GM12878 (cell line): ENCODE results near the gene PRAMEF8.
"Not testable (repeated sequence)": the region's sequence is repeated elsewhere in the genome, so short reads cannot be mapped to it uniquely, and the experiment has no call there.

Experiments used
- POLR2A ChIP-seq: IDR thresholded peaks from 2 replicates; pipeline ENCODE4 v1.6.1; 2011; ENCODE audit warnings: low read depth, mild to moderate bottlenecking, low read length
- TF ChIP-seq, protein P1 (sequence below), 3 experiments: IDR thresholded peaks in 2 of 3; conservative IDR thresholded peaks in 1 of 3; 2 replicates each; pipeline ENCODE4 v1.5.1; 2011; ENCODE audit warnings: low read depth in 3 of 3, low read length in 3 of 3, mild to moderate bottlenecking in 3 of 3, control low read depth in 2 of 3, moderate library complexity in 2 of 3, inconsistent platforms in 1 of 3, mixed read lengths in 1 of 3; ENCODE audit not compliant: control insufficient read depth in 2 of 3, insufficient read depth in 1 of 3; ENCODE audit errors: extremely low read depth in 1 of 3

DNA sequence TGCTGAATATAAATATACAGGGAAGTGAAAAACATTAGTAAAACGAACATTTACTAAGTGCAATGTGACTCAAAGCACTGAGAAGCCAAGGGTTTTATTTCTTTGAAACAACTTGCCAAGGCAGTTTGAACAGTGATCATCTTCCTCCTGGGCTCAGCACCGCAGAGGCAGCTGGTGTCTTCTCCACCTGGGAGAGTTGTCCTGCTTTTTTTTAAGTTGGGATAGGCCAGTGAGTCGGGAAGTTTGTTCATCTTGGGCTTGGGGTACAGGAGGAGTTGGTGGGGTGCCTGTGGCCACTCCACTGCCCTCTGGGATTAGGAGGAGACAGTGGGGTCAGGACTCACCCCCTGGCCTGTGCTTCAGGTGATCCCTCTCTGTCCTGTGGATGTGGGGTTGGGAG lies 4.1 kb upstream of the PRAMEF8 start:
- TF ChIP-seq, protein P1, sequence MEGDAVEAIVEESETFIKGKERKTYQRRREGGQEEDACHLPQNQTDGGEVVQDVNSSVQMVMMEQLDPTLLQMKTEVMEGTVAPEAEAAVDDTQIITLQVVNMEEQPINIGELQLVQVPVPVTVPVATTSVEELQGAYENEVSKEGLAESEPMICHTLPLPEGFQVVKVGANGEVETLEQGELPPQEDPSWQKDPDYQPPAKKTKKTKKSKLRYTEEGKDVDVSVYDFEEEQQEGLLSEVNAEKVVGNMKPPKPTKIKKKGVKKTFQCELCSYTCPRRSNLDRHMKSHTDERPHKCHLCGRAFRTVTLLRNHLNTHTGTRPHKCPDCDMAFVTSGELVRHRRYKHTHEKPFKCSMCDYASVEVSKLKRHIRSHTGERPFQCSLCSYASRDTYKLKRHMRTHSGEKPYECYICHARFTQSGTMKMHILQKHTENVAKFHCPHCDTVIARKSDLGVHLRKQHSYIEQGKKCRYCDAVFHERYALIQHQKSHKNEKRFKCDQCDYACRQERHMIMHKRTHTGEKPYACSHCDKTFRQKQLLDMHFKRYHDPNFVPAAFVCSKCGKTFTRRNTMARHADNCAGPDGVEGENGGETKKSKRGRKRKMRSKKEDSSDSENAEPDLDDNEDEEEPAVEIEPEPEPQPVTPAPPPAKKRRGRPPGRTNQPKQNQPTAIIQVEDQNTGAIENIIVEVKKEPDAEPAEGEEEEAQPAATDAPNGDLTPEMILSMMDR (IDR thresholded peaks at IDR 0.05 in 2 of 3, conservative IDR thresholded peaks at IDR 0.05 in 1 of 3; ENCODE audit: control insufficient read depth in 2 of 3, extremely low read depth in 1 of 3, insufficient read depth in 1 of 3, low read depth in 3 of 3, low read length in 3 of 3), result not testable (repeated sequence)
- not testable (repeated sequence) for TF ChIP-seq POLR2A
